HepG2 (cell line): ENCODE results near the gene SH3GLB2. TPM values are rescaled to one million over a fixed set of nuclear protein-coding genes. Genes with fewer than 3 reads are reported as not detected.

Experiments used
- ARID5B ChIP-seq: IDR thresholded peaks from 2 replicates; pipeline ENCODE4 v1.4.0; 2020; ENCODE audit warnings: mild to moderate bottlenecking, missing genetic modification reagents
- DBP ChIP-seq: sonication (generic); formaldehyde crosslinking; IDR thresholded peaks from 2 replicates; pipeline ENCODE4 v1.4.0; 2020; ENCODE audit warnings: missing genetic modification reagents; ENCODE audit errors: not compliant biosample characterization
- FOXA1 ChIP-seq, 2 experiments: fragments of 450-650 bp in 1 of 2; sonication (generic) in 1 of 2; formaldehyde crosslinking in 1 of 2; IDR thresholded peaks; 2 replicates each; pipeline versions ENCODE4 v1.4.0 to v1.6.1; 2016 to 2020; ENCODE audit warnings: missing genetic modification reagents in 1 of 2
- GTF3A ChIP-seq: sonication (generic); formaldehyde crosslinking; conservative IDR thresholded peaks from 2 replicates; pipeline ENCODE4 v1.4.0; 2020; ENCODE audit warnings: mild to moderate bottlenecking, missing genetic modification reagents
- HMG20B ChIP-seq: conservative IDR thresholded peaks from 2 replicates; pipeline ENCODE4 v1.6.1; 2016; ENCODE audit warnings: missing genetic modification reagents, missing compliant biosample characterization
- IKZF4 ChIP-seq: sonication (generic); formaldehyde crosslinking; IDR thresholded peaks from 2 replicates; pipeline ENCODE4 v1.5.1; 2020; ENCODE audit warnings: borderline replicate concordance, mild to moderate bottlenecking, low read depth, missing genetic modification reagents; ENCODE audit errors: not compliant biosample characterization
- KMT2B ChIP-seq: IDR thresholded peaks from 2 replicates; pipeline ENCODE4 v1.6.1; 2016; ENCODE audit warnings: missing genetic modification reagents, missing compliant biosample characterization
- NCOA2 ChIP-seq: sonication (generic); formaldehyde crosslinking; IDR thresholded peaks from 2 replicates; pipeline ENCODE4 v1.8.0; 2022; ENCODE audit warnings: inconsistent platforms
- NKX3-1 ChIP-seq: sonication (generic); formaldehyde crosslinking; IDR thresholded peaks from 2 replicates; pipeline ENCODE4 v1.5.0; 2020; ENCODE audit warnings: missing genetic modification reagents
- SMAD1 ChIP-seq: sonication (generic); formaldehyde crosslinking; IDR thresholded peaks from 2 replicates; pipeline ENCODE4 v1.4.0; 2020; ENCODE audit warnings: missing genetic modification reagents, low read depth, mild to moderate bottlenecking, borderline replicate concordance
- SRSF4 ChIP-seq: fragments of 200-400 bp; formaldehyde crosslinking; IDR thresholded peaks from one replicate; pipeline ENCODE4 v1.6.1; 2018; ENCODE audit warnings: mild to moderate bottlenecking, low read depth, low read length, moderate library complexity; ENCODE audit not compliant: poor library complexity, severe bottlenecking
- TFE3 ChIP-seq: IDR thresholded peaks from 2 replicates; pipeline ENCODE4 v1.6.1; 2016
- ZBTB21 ChIP-seq: sonication (generic); formaldehyde crosslinking; IDR thresholded peaks from 2 replicates; pipeline ENCODE4 v1.4.0; 2020; ENCODE audit warnings: missing genetic modification reagents
- ZBTB33 ChIP-seq: sonication (generic); formaldehyde crosslinking; IDR thresholded peaks from 2 replicates; pipeline ENCODE4 v1.4.0; 2020; ENCODE audit warnings: missing genetic modification reagents
- ZGPAT ChIP-seq: IDR thresholded peaks from 2 replicates; pipeline ENCODE4 v1.6.1; 2016; ENCODE audit warnings: mild to moderate bottlenecking
- ZKSCAN8 ChIP-seq: IDR thresholded peaks from 2 replicates; pipeline ENCODE4 v1.6.1; 2016; ENCODE audit warnings: borderline replicate concordance, missing genetic modification reagents, missing compliant biosample characterization
- ZNF33B ChIP-seq: sonication (generic); formaldehyde crosslinking; IDR thresholded peaks from 2 replicates; pipeline ENCODE4 v1.5.1; 2020; ENCODE audit warnings: mild to moderate bottlenecking, missing genetic modification reagents
- ZNF776 ChIP-seq: sonication (generic); formaldehyde crosslinking; IDR thresholded peaks from 2 replicates; pipeline ENCODE4 v1.4.0; 2020; ENCODE audit warnings: mild to moderate bottlenecking, missing genetic modification reagents
- ZNF792 ChIP-seq: IDR thresholded peaks from 2 replicates; pipeline ENCODE4 v1.6.1; 2016
- ZSCAN31 ChIP-seq: sonication (generic); formaldehyde crosslinking; IDR thresholded peaks from 2 replicates; pipeline ENCODE4 v1.5.0; 2020; ENCODE audit warnings: low read depth, mild to moderate bottlenecking, missing genetic modification reagents
- polyA plus RNA-seq, 8 experiments: library from polyadenylated mRNA; depleted of rRNA in 3 of 8; stranded (reverse) in 7 of 8; unstranded in 1 of 8; fragments of >200 nt; fragmentation: Illumina TruSeq in 4 of 8; extraction: Trizol in 4 of 8; gene quantifications; 2 replicates each; pipeline versions ENCODE4 v1.2.1 to v1.2.3, GENCODE V29; 2011 to 2016; ENCODE audit warnings: low read depth in 4 of 8, missing spikeins in 1 of 8, mixed read lengths in 1 of 8; ENCODE audit not compliant: insufficient read depth in 1 of 8
- total RNA-seq, 5 experiments: library from RNA; depleted of rRNA; stranded (reverse); fragments of >200 nt; fragmentation: Illumina TruSeq; extraction: Trizol; gene quantifications; 2 replicates each; pipeline ENCODE4 v1.2.3, GENCODE V29; 2016; ENCODE audit warnings: low read depth in 1 of 5

Gene SH3GLB2
- total and polyA plus RNA-seq, 2 of the 13 experiments (the other 11 are each of a cell fraction or from before 2014, with no cell fraction given): 24.0 to 40.6 TPM

DNA sequence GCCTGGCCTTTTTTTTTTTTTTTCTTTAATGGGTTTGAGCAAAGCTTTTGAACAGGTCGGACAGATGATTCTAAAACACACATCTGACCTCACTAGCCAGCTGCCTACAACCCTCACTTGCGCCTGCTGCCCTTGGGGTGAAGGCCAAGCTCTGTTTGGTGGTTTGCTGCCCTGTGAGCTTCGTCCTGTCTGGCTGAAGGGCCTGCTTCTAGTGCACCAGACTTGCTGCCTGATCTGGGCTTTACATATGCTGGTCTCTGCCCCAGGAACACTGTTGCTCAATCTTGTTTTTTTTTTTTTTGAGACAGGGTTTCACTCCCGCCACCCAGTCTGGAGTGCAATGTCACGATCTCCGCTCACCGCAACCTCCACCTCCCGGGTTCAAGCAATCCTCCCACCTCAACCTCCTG lies 36.4 kb upstream of the SH3GLB2 start (continued):
- TF ChIP-seq ZBTB33 (CRISPR knock-in tag) (peak; percentile 81), ZNF792 (CRISPR knock-in tag) (no peak), SRSF4 (no peak), ARID5B (CRISPR knock-in tag) (peak; percentile 65), GTF3A (CRISPR knock-in tag) (no peak), ZBTB21 (CRISPR knock-in tag) (peak; percentile 60; the same call in 1 of the 2 replicates), IKZF4 (CRISPR knock-in tag) (peak; percentile 50), HMG20B (no peak), ZSCAN31 (peak; percentile 89), TFE3 (CRISPR knock-in tag) (peak; percentile 64; the same call in 1 of the 2 replicates), ZGPAT (CRISPR knock-in tag) (peak; percentile 65; the same call in 1 of the 2 replicates), DBP (CRISPR knock-in tag) (no peak), ZNF776 (CRISPR knock-in tag) (no peak), SMAD1 (peak; percentile 55; the same call in 1 of the 2 replicates), KMT2B (no peak), ZKSCAN8 (CRISPR knock-in tag) (0 out of 2 replicates have a peak, but pooled peaks have one; percentile 32), ZNF33B (CRISPR knock-in tag) (peak; percentile 83; the same call in 1 of the 2 replicates), FOXA1 (IDR thresholded peaks at IDR 0.05) (no peak), FOXA1 (CRISPR knock-in tag; IDR thresholded peaks at IDR 0.05) (peak; percentile 11; the same call in 1 of the 2 replicates), NKX3-1 (CRISPR knock-in tag) (no peak), NCOA2 (CRISPR knock-in tag) (peak; percentile 80)
